PC-3 (cell line): ENCODE data around the gene MRFAP1. TPM values are rescaled to one million over a fixed set of nuclear protein-coding genes. Genes with fewer than 3 reads are reported as not detected.

Experiments
- ATAC-seq: fragments of 200-7000 bp; cut with Tn5 transposase; 2 replicates; pipeline ENCODE4 v1.9.1; 2020; ENCODE audit warnings: mild to moderate bottlenecking, moderate library complexity
- BruUV-seq: library from RNA; stranded (reverse); fragments of 400-500 nt; replicated peaks from 2 replicates; lab custom pipeline; 2021; lab: Mats Ljungman, UMichigan
- CTCF ChIA-PET: fragments of 300-600 bp; sonication (Branson Sonifier 250); formaldehyde crosslinking; loops from one replicate; lab custom pipeline; 2022; ENCODE audit warnings: antibody characterized with exemption; lab: Charles Lee
- POLR2A ChIA-PET: fragments of 300-600 bp; sonication (Branson Sonifier 250); formaldehyde crosslinking; loops from one replicate; lab custom pipeline; 2022; ENCODE audit warnings: antibody characterized with exemption; ENCODE audit not compliant: unreplicated experiment; lab: Charles Lee
- DNase-seq: peaks from one replicate; pipeline ENCODE4 v3.0.0-alpha.2; 2015
- H2AFZ ChIP-seq: fragments of 300-600 bp; sonication (generic); 2 replicates; pipeline ENCODE4 v1.6.0; 2016; ENCODE audit warnings: antibody characterized with exemption, low read length
- H3F3A ChIP-seq: fragments of 300-600 bp; sonication (generic); one replicate; pipeline ENCODE4 v1.6.0; 2017; ENCODE audit warnings: antibody characterized with exemption, low read length, control low read depth, mild to moderate bottlenecking; ENCODE audit not compliant: unreplicated experiment
- H3K27ac ChIP-seq: fragments of 300-600 bp; sonication (generic); 2 replicates; pipeline ENCODE4 v1.5.1; 2016; ENCODE audit warnings: mild to moderate bottlenecking, low read length
- H3K27me3 ChIP-seq: fragments of 300-600 bp; sonication (generic); 2 replicates; pipeline ENCODE4 v1.6.1; 2016; ENCODE audit warnings: low read length, mixed read lengths
- H3K36me3 ChIP-seq: fragments of 300-600 bp; sonication (generic); 2 replicates; pipeline ENCODE4 v1.6.1; 2016; ENCODE audit warnings: low read depth, mixed run types, low read length, mixed read lengths
- H3K4me1 ChIP-seq: fragments of 300-600 bp; sonication (generic); 2 replicates; pipeline ENCODE4 v1.5.1; 2016; ENCODE audit warnings: low read length; ENCODE audit not compliant: insufficient read depth
- H3K4me2 ChIP-seq: fragments of 300-600 bp; sonication (generic); 2 replicates; pipeline ENCODE4 v1.6.0; 2016; ENCODE audit warnings: low read length
- H3K4me3 ChIP-seq: fragments of 300-600 bp; sonication (generic); 2 replicates; pipeline ENCODE4 v1.5.1; 2016; ENCODE audit warnings: mild to moderate bottlenecking, low read length, mixed read lengths
- H3K79me2 ChIP-seq: fragments of 300-600 bp; sonication (generic); 2 replicates; pipeline ENCODE4 v1.6.1; 2017; ENCODE audit warnings: low read length, mixed read lengths
- H3K9ac ChIP-seq: fragments of 300-600 bp; sonication (generic); 2 replicates; pipeline ENCODE4 v1.6.0; 2016; ENCODE audit warnings: mild to moderate bottlenecking, low read length
- H3K9me2 ChIP-seq: fragments of 300-600 bp; sonication (generic); replicated peaks from 2 replicates; pipeline ENCODE4 v1.6.1; 2016; ENCODE audit warnings: mixed run types, low read length, mixed read lengths
- H3K9me3 ChIP-seq: fragments of 300-600 bp; sonication (generic); 2 replicates; pipeline ENCODE4 v1.6.1; 2016; ENCODE audit warnings: low read length, mixed read lengths
- H4K20me1 ChIP-seq: fragments of 300-600 bp; sonication (generic); 2 replicates; pipeline ENCODE4 v1.6.1; 2016; ENCODE audit warnings: low read length, mixed read lengths
- EZH2 ChIP-seq: fragments of 300-600 bp; sonication (generic); IDR thresholded peaks from one replicate; pipeline ENCODE4 v1.6.1; 2017; ENCODE audit warnings: antibody characterized with exemption, mild to moderate bottlenecking, low read length; ENCODE audit not compliant: unreplicated experiment
- EZH2phosphoT487 ChIP-seq: fragments of 300-600 bp; sonication (generic); IDR thresholded peaks from 2 replicates; pipeline ENCODE4 v1.6.1; 2018; ENCODE audit warnings: mild to moderate bottlenecking, antibody characterized with exemption, low read length, borderline replicate concordance
- intact Hi-C: fragments of 100-400 bp; cut with micrococcal nuclease; formaldehyde crosslinking; loops from 2 replicates; pipeline ENCODE4 v1.9.0; 2023
- total RNA-seq: library from RNA; depleted of rRNA; stranded (reverse); fragments of >200 nt; gene quantifications from 2 replicates; pipeline ENCODE4 v1.2.3, GENCODE V29; 2014
- TF ChIP-seq, protein P1 (sequence below): fragments of 300-600 bp; sonication (generic); conservative IDR thresholded peaks from 2 replicates; pipeline ENCODE4 v1.5.1; 2017; ENCODE audit warnings: antibody characterized with exemption, low read depth, mild to moderate bottlenecking, low read length

MRFAP1 gene
- total RNA-seq, 1 experiment from 2014 or later: 122 TPM

DNA sequence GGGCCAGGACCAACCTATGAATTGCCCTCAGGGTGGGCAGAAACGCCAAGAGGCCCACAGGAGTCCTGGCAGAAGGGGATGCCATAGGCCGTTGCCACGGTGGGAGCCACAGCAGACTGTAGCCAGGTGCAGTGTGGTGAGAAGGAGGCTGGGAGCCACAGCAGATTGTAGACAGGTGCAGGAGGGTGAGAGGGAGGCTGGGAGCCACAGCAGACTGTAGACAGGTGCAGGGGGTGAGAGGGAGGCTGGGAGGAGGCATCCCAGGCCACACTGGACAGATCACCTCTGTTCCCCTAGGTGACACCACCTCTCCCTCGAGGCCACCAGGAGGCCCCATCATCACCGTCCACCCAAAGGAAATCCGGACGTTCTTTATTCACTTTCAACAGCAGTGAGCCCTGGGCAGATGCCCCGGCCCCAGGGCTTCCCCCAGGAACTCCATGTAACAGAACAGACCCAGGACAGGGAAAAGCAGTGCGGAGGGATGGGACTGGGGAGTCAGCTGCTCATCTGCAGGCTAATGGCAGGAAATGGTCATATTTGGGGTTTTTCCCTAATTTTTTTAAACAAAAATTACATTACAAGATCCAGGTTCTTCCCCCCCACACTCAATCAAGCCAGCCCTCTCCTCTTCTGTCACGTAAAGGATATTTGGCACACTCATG, 19.5 kb upstream of the MRFAP1 start:
- Histone ChIP-seq H3K4me3 (no peak overlapping the region), H2AFZ (no peak overlapping the region), H3K27ac (no peak overlapping the region), H3K79me2 (no peaks in the 10 kb centered on the region), H3K36me3 (no peaks in the 10 kb centered on the region), H4K20me1 (no peaks in the 10 kb centered on the region), H3K4me1 (no peaks in the 10 kb centered on the region), H3K9ac (no peak overlapping the region), H3K9me2 (no peaks in the 10 kb centered on the region), H3K4me2 (no peak overlapping the region), H3K27me3 (no peaks in the 10 kb centered on the region), H3K9me3 (no peaks in the 10 kb centered on the region), H3F3A (no peaks in the 10 kb centered on the region)
- TF ChIP-seq, protein P1, sequence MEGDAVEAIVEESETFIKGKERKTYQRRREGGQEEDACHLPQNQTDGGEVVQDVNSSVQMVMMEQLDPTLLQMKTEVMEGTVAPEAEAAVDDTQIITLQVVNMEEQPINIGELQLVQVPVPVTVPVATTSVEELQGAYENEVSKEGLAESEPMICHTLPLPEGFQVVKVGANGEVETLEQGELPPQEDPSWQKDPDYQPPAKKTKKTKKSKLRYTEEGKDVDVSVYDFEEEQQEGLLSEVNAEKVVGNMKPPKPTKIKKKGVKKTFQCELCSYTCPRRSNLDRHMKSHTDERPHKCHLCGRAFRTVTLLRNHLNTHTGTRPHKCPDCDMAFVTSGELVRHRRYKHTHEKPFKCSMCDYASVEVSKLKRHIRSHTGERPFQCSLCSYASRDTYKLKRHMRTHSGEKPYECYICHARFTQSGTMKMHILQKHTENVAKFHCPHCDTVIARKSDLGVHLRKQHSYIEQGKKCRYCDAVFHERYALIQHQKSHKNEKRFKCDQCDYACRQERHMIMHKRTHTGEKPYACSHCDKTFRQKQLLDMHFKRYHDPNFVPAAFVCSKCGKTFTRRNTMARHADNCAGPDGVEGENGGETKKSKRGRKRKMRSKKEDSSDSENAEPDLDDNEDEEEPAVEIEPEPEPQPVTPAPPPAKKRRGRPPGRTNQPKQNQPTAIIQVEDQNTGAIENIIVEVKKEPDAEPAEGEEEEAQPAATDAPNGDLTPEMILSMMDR: no peak
- no peak for TF ChIP-seq EZH2
- TF ChIP-seq EZH2phosphoT487: no peak
- intact Hi-C loops: no loop called here
- POLR2A ChIA-PET: no interaction called here
- ATAC-seq (no peak), DNase-seq (no peak)
- no TSS peak for BruUV-seq
- CTCF ChIA-PET: no interaction called here

DNA sequence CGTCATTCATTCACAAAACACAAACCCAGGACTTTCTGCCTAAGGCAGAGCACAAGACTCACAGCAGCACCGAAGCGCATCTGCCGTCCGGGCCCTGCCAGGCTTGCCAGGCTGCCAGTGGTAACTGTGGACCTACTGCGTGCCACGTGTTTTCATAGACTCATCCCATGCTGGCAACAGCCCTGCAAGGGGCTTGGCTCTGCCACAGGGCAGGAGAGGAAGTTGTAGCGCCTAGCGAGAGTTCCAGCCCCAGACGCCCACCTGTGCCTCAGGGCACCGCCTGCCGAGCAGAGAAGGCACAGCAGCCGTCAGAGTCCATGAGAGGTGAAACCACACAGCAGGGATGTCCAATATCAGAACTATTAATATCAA, 18.9 kb upstream of the MRFAP1 start:
- TF ChIP-seq EZH2phosphoT487: no peak
- ChIA-PET CTCF (no interaction called here), POLR2A (no interaction called here)
- no peaks in the 10 kb centered on the region for H3K9me2 ChIP-seq
- H3K4me1 ChIP-seq: no peaks in the 10 kb centered on the region
- no peaks in the 10 kb centered on the region for H4K20me1 ChIP-seq
- H3K27ac ChIP-seq: no peak overlapping the region
- H3K79me2 ChIP-seq: no peaks in the 10 kb centered on the region
- H2AFZ ChIP-seq: no peak overlapping the region
- no peak for DNase-seq
- no TSS peak for BruUV-seq
- H3K4me3 ChIP-seq: no peak overlapping the region
- H3K9me3 ChIP-seq: no peaks in the 10 kb centered on the region
- H3K4me2 ChIP-seq: no peak overlapping the region
- H3K36me3 ChIP-seq: no peaks in the 10 kb centered on the region
- H3F3A ChIP-seq: no peaks in the 10 kb centered on the region
- no peaks in the 10 kb centered on the region for H3K27me3 ChIP-seq
- ATAC-seq: no peak
- intact Hi-C loops: no loop called here
- H3K9ac ChIP-seq: no peak overlapping the region

GRCh38 chr4:6622744-6623143, 17.7 kb upstream of the MRFAP1 start:
- no peaks in the 10 kb centered on the region for H3F3A ChIP-seq
- no peak overlapping the region for H3K4me2 ChIP-seq
- H4K20me1 ChIP-seq: no peaks in the 10 kb centered on the region
- DNase-seq (no peak), ATAC-seq (no peak)
- no peak overlapping the region for H3K4me3 ChIP-seq
- H2AFZ ChIP-seq: no peak overlapping the region
- H3K27me3 ChIP-seq: no peaks in the 10 kb centered on the region
- H3K36me3 ChIP-seq: no peaks in the 10 kb centered on the region
- BruUV-seq: no TSS peak
- intact Hi-C loops: no loop called here
- no peak overlapping the region for H3K9ac ChIP-seq
- ChIA-PET POLR2A (no interaction called here), CTCF (no interaction called here)
- no peak for TF ChIP-seq EZH2phosphoT487
- TF ChIP-seq, protein P1: no peak
- no peaks in the 10 kb centered on the region for H3K9me3 ChIP-seq
- H3K27ac ChIP-seq: no peak overlapping the region
- no peaks in the 10 kb centered on the region for H3K9me2 ChIP-seq
- H3K4me1 ChIP-seq: no peaks in the 10 kb centered on the region
- no peaks in the 10 kb centered on the region for H3K79me2 ChIP-seq
